GOT3 (cell line): Measurements from ENCODE around the gene BCAR1.
"Not testable (repeated sequence)": the region's sequence is repeated elsewhere in the genome, so short reads cannot be mapped to it uniquely, and the experiment has no call there.

Experiments used
- DNase-seq: peaks from one replicate; lab custom pipeline; 2025; ENCODE audit warnings: mixed read lengths; lab: John Stamatoyannopoulos, UW

The BCAR1 gene

DNA sequence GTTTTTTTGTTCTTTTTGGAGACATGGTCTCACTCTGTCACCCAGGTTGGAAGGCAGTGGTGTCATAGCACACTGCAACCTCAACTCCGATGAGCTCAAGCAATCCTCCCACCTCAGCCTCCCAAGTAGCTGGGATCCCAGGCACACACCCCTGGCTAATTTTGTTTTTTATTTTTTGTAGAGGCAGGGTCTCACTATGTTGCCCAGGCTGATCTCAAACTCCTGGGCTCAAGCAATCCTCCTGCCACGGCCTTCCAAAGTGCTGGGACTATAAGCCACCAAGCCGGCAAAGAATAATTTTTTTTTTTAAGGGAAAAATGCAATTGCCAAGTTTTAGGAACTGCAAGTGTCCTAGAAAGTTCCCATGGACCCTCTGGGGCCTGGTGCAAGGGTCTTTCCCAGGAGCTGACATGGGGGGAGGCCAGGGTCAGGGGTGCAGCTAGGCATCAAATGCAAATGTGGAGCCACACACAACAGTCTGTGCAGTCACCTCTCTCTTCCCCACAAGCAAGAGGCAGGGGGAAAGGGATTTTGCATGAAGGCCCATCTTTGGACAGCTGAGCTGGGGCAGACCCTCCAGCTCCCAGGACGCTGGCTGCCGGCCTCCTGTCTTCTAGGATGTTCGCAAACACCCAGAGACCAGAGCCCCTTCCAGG lies 20.1 kb upstream of the BCAR1 start:
- no peak for DNase-seq

DNA sequence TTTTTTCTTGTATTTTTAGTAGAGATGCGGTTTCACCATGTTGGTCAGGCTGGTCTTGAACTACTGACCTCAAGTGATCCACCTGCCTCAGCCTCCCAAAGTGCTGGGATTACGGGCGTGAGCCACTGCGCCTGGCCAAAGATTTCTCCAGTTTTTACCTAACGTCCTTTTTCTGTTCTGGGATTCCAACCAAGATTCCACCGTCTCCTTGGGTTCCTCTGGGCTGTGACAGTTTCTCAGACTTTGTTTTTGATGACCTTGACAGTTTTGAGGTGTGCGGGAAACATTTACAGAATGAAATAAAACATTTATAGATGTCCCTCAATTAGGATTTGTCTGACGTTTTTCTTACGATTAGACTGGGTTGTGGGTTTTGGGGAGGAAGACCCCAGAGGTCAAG lies 17.9 kb upstream of the BCAR1 start:
- not testable (repeated sequence) for DNase-seq

- DNase-seq = no peak
Observed at GRCh38 chr16:75267631-75268264, 16.3 kb upstream of the BCAR1 start.

GRCh38 chr16:75266738-75267630 lies 15.6 kb upstream of the BCAR1 start:
- DNase-seq = no peak

GRCh38 chr16:75265911-75266701 lies 14.7 kb upstream of the BCAR1 start:
- peak; percentile 31 for DNase-seq

DNA sequence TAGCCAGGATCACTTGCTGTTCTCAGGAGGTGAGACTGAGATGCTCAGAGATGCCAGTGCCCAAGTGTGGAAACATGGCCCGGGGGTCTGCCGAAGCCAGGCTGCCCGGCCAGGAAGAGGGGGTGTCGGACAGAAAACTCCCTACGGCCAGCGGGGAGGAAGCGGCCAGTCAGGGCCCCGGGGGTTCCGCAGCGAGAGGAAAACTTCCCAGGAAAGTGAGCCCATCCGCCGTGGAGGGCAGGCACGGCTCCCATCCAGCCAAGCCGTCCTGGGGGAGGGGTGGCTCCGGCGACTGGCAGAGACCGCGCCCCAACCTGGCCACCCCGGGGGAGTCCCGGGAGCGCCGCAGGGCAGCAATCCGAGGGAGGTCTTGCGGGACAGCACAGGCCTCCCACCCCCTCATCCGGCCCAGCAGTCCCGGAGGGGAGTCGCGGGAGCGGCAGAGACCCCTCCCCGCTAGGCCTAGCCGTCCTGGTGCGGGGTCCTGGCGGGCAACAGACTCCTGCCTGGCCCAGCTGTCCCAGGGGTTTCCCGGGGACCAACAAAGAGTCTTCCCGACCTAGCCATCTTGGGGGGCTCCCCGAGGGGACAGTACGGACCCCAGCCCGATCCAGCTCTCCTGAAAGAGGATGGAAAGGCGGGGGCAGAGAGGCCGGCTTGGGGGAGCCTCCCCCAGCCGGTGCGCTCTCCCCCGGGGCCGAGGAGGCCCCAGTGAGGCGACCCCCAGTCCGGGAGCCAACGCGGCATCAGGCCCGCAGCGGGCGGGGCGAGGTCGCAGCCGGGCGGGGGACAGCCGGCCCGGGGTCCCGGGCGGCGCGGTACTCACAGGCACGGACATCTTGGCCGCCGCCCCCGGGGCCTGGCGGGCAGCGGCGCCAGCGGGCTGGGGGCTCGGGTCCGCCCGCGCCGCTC lies 13.8 kb upstream of the BCAR1 start:
- DNase-seq = no peak

GRCh38 chr16:75264457-75264998 lies 13.1 kb upstream of the BCAR1 start:
- no peak for DNase-seq

GRCh38 chr16:75263963-75264445 lies 12.6 kb upstream of the BCAR1 start:
- no peak for DNase-seq

GRCh38 chr16:75263291-75263962 lies 12.0 kb upstream of the BCAR1 start:
- no peak for DNase-seq

- DNase-seq = no peak
Observed at GRCh38 chr16:75262800-75263127, 11.3 kb upstream of the BCAR1 start.

DNA sequence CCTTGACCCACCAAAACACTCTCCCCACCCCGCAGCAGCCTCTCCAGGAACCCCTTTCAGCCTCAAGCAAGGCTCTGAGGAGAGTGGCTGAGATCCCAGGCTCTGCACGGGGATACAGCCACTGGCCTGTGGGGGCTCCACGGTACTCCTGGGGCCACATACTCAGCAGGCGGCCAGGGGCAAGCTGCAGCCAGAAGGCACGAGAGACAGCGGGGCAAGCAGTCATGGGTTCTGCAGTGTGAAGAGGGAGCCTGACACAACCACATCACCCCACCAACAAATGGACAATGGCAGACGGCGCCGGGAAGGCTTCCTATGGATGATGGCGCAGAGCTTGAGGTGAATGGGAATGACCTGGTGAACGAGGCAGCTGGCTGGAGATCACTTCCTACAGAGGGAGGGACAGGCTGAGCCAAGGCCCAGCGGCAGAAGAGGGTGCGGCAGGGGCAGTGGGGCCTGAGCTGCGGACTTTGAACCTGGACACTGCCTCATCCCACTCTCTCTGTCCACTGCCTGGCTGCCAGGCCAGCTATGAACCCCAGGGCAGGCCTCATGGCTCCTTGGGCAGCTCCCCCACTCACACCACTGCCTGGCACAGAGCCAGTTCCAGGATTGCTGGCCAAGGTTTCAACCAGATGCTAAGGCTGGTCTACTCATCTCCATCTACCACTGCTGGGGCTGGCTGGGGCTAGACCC lies 10.8 kb upstream of the BCAR1 start:
- no peak for DNase-seq

DNA sequence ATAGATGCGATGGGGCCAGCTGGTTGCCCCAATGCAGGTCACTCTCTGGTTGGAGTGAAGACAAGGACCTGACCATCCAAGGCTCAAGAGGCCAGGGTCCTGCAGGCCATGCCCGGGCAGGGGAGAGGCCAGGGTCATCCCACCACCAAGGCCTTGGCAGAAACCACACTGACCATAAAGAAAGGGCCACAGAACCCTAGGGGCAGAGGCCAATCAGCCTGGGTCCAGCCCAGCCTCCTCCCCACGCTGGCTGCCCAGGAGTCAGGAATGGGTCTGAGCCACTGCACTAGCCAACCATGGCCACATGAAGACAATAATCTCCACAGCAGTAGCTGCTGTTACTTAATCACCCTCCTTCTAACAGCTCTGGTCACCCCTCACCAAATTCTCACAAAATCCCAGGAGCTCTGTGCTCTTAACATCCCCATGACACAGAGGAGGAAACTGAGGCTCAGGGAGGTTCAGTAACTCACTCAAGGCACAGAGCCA lies 10.2 kb upstream of the BCAR1 start:
- no peak for DNase-seq

GRCh38 chr16:75260851-75261589 lies 9.6 kb upstream of the BCAR1 start:
- DNase-seq = no peak

GRCh38 chr16:75258807-75259141 lies 7.3 kb upstream of the BCAR1 start:
- no peak for DNase-seq

DNA sequence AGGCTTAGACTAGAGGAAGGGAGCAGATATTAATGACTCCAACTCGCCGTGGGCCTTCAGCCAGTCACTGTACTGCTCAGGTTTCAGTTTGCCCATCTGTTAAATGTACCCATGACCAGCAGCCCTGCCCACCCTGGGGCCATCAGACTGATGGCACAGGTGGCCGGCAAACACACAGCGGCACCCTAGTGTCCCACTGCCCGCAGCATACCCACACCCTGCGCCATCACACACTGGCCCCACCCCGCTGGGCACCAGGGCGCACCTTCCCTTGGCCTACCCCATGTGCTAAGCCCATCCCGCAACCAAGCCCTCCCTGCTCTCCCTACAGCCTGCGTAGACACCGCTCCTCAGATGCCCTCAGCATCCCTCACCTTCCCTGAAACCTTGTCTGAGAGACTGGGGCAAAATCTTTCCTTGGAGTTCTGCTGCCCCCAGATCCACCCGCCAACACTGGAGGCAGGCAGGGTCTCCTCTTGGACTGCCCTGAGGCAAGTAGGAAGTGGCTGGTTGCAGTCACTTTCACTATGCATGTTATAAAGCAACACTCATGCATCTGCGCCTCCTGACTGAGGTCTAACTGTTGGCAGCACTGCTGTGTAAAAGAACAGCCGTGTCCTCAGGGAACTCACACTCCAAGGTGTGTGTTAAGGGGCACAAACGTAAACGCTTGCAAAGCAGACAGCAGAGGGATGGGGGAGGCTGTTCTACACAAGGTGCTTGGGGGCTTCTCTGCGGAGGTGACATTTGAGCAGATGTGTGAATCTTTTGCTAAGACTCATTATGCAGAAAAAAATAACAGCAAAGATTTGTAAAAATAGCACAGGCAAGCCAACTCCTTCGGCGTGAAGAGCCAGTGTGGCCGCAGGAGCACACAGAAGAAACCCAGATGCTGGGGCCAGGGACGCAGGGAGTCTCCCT lies 6.7 kb upstream of the BCAR1 start:
- no peak for DNase-seq

DNA sequence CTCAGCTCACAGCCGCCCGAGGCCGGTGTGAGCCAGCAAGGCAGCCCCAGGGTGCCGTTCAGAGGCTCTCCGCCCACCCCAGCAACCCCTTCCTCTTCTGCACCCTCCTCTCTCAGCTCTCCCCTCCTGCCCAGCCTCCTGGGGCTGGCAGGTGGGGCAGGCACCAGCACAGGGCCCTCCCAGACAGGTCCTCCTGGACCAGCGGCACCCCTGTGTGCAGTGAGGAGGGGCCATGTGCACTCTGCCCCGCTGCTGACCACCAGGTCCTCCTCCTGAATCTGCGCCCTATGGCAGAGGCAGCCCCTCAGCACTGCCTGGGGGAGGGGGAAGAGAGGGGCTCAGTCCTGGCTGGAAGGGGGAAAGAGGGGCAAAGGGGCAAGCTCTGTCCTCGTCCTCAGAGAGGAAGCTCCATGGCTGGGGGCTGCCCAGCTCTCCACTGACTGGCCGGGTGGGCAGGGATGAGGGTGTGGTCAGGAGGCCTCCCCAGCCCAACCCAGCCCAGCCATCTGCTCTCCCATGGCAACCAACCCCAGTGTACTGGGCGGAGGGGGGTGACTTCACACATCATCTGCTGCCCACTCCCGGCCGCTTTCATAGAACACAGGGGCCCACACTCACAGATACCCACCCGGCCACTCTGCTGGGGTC lies 5.4 kb upstream of the BCAR1 start:
- DNase-seq = no peak

GRCh38 chr16:75256059-75256571 lies 4.7 kb upstream of the BCAR1 start:
- DNase-seq = no peak
